Thoracic aorta (tissue), 2 donors: Measurements from ENCODE around the gene CACNA2D1. TPM values are rescaled to one million over a fixed set of nuclear protein-coding genes. Genes with fewer than 3 reads are reported as not detected.

ENCODE experiments used
- ATAC-seq: fragments of 150-250 bp; one replicate; pipeline ENCODE4 v1.8.0; 2017; ENCODE audit warnings: low read depth; ENCODE audit not compliant: insufficient number of reproducible peaks, low FRiP score
- DNase-seq: peaks from one replicate; pipeline ENCODE4 v3.0.0-alpha.2; 2020; ENCODE audit warnings: low spot score
- H3K27ac ChIP-seq, 2 donors: fragments of 200-600 bp; sonication (generic); 1 replicate in 1 of 2; 2 replicates in 1 of 2; pipeline ENCODE4 v1.5.1; 2016; ENCODE audit warnings: mild to moderate bottlenecking in 2 of 2, moderate library complexity in 2 of 2
- H3K27me3 ChIP-seq: fragments of 200-600 bp; sonication (generic); replicated peaks from 2 replicates; pipeline ENCODE4 v1.6.0; 2016; ENCODE audit warnings: mild to moderate bottlenecking; ENCODE audit not compliant: insufficient read depth
- H3K36me3 ChIP-seq: fragments of 200-600 bp; sonication (generic); one replicate; pipeline ENCODE4 v1.5.1; 2016
- H3K4me1 ChIP-seq, 2 donors: fragments of 200-600 bp; sonication (generic); 1 replicate in 1 of 2; 2 replicates in 1 of 2; pipeline versions ENCODE4 v1.5.1 to v1.6.0; 2016; ENCODE audit warnings: low read depth in 2 of 2, mild to moderate bottlenecking in 1 of 2; ENCODE audit not compliant: control insufficient read depth in 1 of 2
- H3K4me3 ChIP-seq: fragments of 200-600 bp; sonication (generic); 2 replicates; pipeline ENCODE4 v1.5.1; 2016; ENCODE audit warnings: mild to moderate bottlenecking
- H3K9me3 ChIP-seq: fragments of 200-600 bp; sonication (generic); 2 replicates; pipeline ENCODE4 v1.5.1; 2016
- total RNA-seq, 2 donors: library from RNA; depleted of rRNA; stranded (reverse); fragments of >200 nt; gene quantifications; one replicate each; pipeline versions ENCODE4 v1.1.0 to v1.2.3, GENCODE V29; 2016
- TF ChIP-seq, protein P1 (sequence below): fragments of 200-600 bp; sonication (generic); IDR thresholded peaks from one replicate; pipeline ENCODE4 v1.5.1; 2019; ENCODE audit warnings: antibody characterized with exemption

CACNA2D1 gene
- total RNA-seq, 2 donors from 2014 or later = 44.4 to 44.7 TPM

DNA sequence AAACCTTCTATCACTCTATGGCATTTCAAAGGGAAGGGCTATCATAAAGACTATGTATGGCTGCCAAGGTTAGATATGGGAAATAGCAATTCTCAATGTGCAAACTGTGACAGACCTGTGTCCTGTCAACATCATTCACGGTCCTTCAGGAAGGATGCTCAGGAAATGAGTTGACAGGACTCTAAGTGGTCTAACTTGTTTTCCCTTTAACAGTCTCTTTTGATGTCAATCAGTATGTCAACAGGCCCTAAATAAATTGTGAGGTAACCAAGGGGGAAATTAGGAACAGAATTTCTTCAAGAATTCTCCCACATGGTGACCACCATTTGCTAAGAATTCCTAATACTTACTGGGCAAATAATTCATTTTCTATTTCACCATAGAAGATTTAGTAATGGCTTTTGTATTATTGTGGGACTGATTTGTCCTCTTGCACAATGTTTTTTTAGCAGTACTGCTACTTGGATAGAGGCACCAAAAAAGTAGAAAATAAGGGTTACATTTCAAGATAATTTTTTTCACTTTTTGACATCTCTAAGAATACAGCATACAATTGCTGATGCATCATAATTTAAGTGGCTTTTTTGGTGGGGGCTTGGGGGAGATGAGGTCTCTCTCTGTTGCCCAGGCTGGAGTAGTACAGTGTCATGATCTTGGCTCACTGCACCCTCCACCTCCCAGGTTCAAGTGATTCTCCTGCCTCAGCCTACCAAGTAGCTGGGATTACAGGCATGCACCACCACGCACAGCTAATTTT, 275.8 kb downstream of the CACNA2D1 start:
- no peaks in the 10 kb centered on the region for H3K27me3 ChIP-seq
- ATAC-seq (no peak), DNase-seq (no peak)
- peaks cover 0 to 4% of the 10 kb centered on the region in 2 donors for H3K4me1 ChIP-seq
- no peaks in the 10 kb centered on the region for H3K9me3 ChIP-seq
- H3K27ac ChIP-seq = no peak overlapping the region
- TF ChIP-seq, protein P1, sequence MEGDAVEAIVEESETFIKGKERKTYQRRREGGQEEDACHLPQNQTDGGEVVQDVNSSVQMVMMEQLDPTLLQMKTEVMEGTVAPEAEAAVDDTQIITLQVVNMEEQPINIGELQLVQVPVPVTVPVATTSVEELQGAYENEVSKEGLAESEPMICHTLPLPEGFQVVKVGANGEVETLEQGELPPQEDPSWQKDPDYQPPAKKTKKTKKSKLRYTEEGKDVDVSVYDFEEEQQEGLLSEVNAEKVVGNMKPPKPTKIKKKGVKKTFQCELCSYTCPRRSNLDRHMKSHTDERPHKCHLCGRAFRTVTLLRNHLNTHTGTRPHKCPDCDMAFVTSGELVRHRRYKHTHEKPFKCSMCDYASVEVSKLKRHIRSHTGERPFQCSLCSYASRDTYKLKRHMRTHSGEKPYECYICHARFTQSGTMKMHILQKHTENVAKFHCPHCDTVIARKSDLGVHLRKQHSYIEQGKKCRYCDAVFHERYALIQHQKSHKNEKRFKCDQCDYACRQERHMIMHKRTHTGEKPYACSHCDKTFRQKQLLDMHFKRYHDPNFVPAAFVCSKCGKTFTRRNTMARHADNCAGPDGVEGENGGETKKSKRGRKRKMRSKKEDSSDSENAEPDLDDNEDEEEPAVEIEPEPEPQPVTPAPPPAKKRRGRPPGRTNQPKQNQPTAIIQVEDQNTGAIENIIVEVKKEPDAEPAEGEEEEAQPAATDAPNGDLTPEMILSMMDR = no peak
- no peaks in the 10 kb centered on the region for H3K36me3 ChIP-seq
- no peak overlapping the region for H3K4me3 ChIP-seq

GRCh38 chr7:82166260-82167015, 277.1 kb downstream of the CACNA2D1 start:
- H3K27ac ChIP-seq = no peak overlapping the region
- no peaks in the 10 kb centered on the region for H3K9me3 ChIP-seq
- H3K4me1 ChIP-seq = peaks cover 0 to 4% of the 10 kb centered on the region in 2 donors
- no peaks in the 10 kb centered on the region for H3K27me3 ChIP-seq
- H3K36me3 ChIP-seq = no peaks in the 10 kb centered on the region
- ATAC-seq (no peak), DNase-seq (no peak)
- no peak overlapping the region for H3K4me3 ChIP-seq
- TF ChIP-seq, protein P1 = no peak

DNA sequence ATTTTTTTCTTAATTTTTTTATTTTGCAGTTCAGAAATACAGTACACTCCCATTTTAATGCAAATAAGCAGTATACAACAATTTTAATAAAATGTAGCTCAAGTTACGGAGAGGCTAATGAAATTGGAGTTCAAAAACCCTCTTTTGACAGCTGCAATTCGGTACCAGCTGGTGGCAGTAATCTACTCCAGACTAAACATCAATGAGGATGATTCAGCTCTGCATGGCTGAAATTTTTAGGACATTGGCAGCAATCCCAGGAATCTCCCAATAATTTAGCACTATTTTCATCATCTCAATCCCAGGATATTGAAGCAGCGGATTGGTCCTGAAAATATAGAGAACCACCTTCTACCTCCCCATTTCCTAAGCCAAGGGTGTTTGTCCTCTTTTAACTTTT, 278.8 kb downstream of the CACNA2D1 start:
- Histone ChIP-seq H3K36me3 (no peaks in the 10 kb centered on the region), H3K27me3 (no peaks in the 10 kb centered on the region), H3K4me3 (no peak overlapping the region), H3K4me1 (peaks cover 0 to 4% of the 10 kb centered on the region in 2 donors), H3K9me3 (no peaks in the 10 kb centered on the region), H3K27ac (no peak overlapping the region)
- TF ChIP-seq, protein P1 = no peak
- ATAC-seq (no peak), DNase-seq (no peak)

GRCh38 chr7:82164410-82164809, 279.2 kb downstream of the CACNA2D1 start:
- Histone ChIP-seq H3K4me3 (no peak overlapping the region), H3K36me3 (no peaks in the 10 kb centered on the region), H3K9me3 (no peaks in the 10 kb centered on the region), H3K27me3 (no peaks in the 10 kb centered on the region), H3K4me1 (peaks cover 0 to 4% of the 10 kb centered on the region in 2 donors), H3K27ac (no peak overlapping the region)
- ATAC-seq (no peak), DNase-seq (no peak)
- TF ChIP-seq, protein P1 = no peak

- ATAC-seq = no peak
- DNase-seq = no peak
- no peak overlapping the region for H3K27ac ChIP-seq
- H3K4me1 ChIP-seq = peaks cover 0 to 4% of the 10 kb centered on the region in 2 donors
- H3K9me3 ChIP-seq = no peaks in the 10 kb centered on the region
- no peaks in the 10 kb centered on the region for H3K27me3 ChIP-seq
- TF ChIP-seq, protein P1 = no peak
- H3K36me3 ChIP-seq = no peaks in the 10 kb centered on the region
- H3K4me3 ChIP-seq = no peak overlapping the region
These were observed 280.0 kb downstream of the CACNA2D1 start for GRCh38 chr7:82163586-82163985.
